Psoas muscle (tissue), 8 donors: ENCODE measurements around the gene MRAP. TPM values are rescaled to one million over a fixed set of nuclear protein-coding genes. Genes with fewer than 3 reads are reported as not detected.

Source experiments
- ATAC-seq, 4 donors: fragments of 200-7000 bp; cut with Tn5 transposase; one replicate each; pipeline ENCODE4 v1.9.1; 2020; ENCODE audit warnings: moderate library complexity in 3 of 4, mild to moderate bottlenecking in 2 of 4
- DNase-seq, 2 donors: peaks; one replicate each; pipeline ENCODE4 v3.0.0-alpha.2; 2020
- H3K27ac ChIP-seq: fragments of 200-600 bp; one replicate; pipeline ENCODE4 v1.8.0; 2022
- H3K27me3 ChIP-seq, 3 donors: fragments of 200-600 bp in 1 of 3; one replicate each; pipeline versions ENCODE4 v1.6.1 to v1.8.0; 2013 to 2022; ENCODE audit warnings: low read length in 2 of 3, mild to moderate bottlenecking in 2 of 3, moderate library complexity in 1 of 3; ENCODE audit not compliant: insufficient read depth in 3 of 3
- H3K36me3 ChIP-seq, 2 donors: fragments of 200-600 bp in 1 of 2; one replicate each; pipeline versions ENCODE4 v1.6.1 to v1.8.0; 2013 to 2022; ENCODE audit warnings: low read depth in 1 of 2, mild to moderate bottlenecking in 1 of 2, moderate library complexity in 1 of 2; ENCODE audit not compliant: insufficient read depth in 1 of 2
- H3K4me1 ChIP-seq: fragments of 200-600 bp; one replicate; pipeline ENCODE4 v1.8.0; 2022
- H3K4me3 ChIP-seq: fragments of 200-600 bp; one replicate; pipeline ENCODE4 v1.8.0; 2022; ENCODE audit warnings: mild to moderate bottlenecking
- H3K9me3 ChIP-seq: fragments of 200-600 bp; one replicate; pipeline ENCODE4 v1.8.0; 2022
- WGBS, 3 donors: extraction: QIAGEN DNeasy Blood & Tissue Kit; methylation state at CpG; one replicate each; pipeline versions ENCODE4 v1.1.6 to v1.1.7; 2013; 5-methylcytosine and 5-hydroxymethylcytosine counted together
- intact Hi-C, 2 donors: fragments of 100-400 bp; cut with DNase I; formaldehyde crosslinking; loops; one replicate each; pipeline versions ENCODE4 v1.11.0 to v1.14.2; 2022
- polyA plus RNA-seq, 3 donors: library from polyadenylated mRNA; stranded (reverse); fragments of 200-250 nt; gene quantifications; one replicate each; pipeline ENCODE4 v1.2.3, GENCODE V29; 2013
- total RNA-seq, 4 donors: library from RNA; stranded (reverse); fragmentation: NEBNext Ultra II Directional in 2 of 4; extraction: Animal tissue kit (Norgen Biotek cat#: 25700) in 2 of 4; gene quantifications; one replicate each; pipeline versions ENCODE4 v1.2.1 to v1.2.4, GENCODE V29; 2021 to 2023
- TF ChIP-seq, protein P1 (sequence below): fragments of 200-600 bp; IDR thresholded peaks from one replicate; pipeline ENCODE4 v1.8.0; 2022; ENCODE audit warnings: antibody characterized with exemption
- donor health status: healthy with polysubstance abuse.
- donor health status: DM: no; HTN: no; CAD: no; lungs with moderate emphysema.
- donor health status: Bipolar disorder and iron deficiency.
- donor health status: healthy.
- donor health status: DM: yes; HTN: yes; CAD: no.
- donor health status: DM: no; HTN: no; CAD: no.
- donor health status: DM: no; HTN: no; CAD: no.
- donor health status: DM: yes; HTN: yes; CAD: no.

The MRAP gene
- total and polyA plus RNA-seq, 7 donors: 0.16 to 3.1 (median 0.37) TPM; not detected in 2

DNA sequence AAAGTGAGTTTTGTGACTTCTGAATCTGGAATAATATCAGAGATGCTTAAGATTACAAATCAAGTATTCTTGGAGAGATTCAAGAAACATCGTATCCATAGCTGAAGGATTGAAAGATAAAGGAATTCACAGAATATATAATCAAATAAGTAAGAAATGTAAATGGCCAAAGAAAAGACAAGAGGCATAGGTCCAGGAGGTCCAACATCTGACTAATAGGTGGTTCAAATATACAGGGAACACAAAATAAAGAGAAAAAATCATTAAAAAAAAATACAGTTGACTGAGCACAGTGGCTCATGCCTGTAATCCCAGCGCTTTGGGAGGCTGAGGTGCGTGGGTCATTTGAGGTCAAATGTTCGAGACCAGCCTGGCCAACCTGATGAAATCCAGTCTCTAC, 13.2 kb upstream of the MRAP start:
- TF ChIP-seq, protein P1, sequence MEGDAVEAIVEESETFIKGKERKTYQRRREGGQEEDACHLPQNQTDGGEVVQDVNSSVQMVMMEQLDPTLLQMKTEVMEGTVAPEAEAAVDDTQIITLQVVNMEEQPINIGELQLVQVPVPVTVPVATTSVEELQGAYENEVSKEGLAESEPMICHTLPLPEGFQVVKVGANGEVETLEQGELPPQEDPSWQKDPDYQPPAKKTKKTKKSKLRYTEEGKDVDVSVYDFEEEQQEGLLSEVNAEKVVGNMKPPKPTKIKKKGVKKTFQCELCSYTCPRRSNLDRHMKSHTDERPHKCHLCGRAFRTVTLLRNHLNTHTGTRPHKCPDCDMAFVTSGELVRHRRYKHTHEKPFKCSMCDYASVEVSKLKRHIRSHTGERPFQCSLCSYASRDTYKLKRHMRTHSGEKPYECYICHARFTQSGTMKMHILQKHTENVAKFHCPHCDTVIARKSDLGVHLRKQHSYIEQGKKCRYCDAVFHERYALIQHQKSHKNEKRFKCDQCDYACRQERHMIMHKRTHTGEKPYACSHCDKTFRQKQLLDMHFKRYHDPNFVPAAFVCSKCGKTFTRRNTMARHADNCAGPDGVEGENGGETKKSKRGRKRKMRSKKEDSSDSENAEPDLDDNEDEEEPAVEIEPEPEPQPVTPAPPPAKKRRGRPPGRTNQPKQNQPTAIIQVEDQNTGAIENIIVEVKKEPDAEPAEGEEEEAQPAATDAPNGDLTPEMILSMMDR: no peak
- H3K4me1 ChIP-seq: no peaks in the 10 kb centered on the region
- intact Hi-C loops: no loop called here
- H3K27me3 ChIP-seq: no peaks in the 10 kb centered on the region
- H3K4me3 ChIP-seq: no peak overlapping the region
- DNase-seq (no peak), ATAC-seq (no peak)
- H3K9me3 ChIP-seq: no peaks in the 10 kb centered on the region
- WGBS, 3 donors: 94 to 98% (median 94%) methylated on average over 4 of the region's 4 CpGs
- H3K36me3 ChIP-seq: peaks cover 0 to 6% of the 10 kb centered on the region in 2 donors
- H3K27ac ChIP-seq: no peak overlapping the region

DNA sequence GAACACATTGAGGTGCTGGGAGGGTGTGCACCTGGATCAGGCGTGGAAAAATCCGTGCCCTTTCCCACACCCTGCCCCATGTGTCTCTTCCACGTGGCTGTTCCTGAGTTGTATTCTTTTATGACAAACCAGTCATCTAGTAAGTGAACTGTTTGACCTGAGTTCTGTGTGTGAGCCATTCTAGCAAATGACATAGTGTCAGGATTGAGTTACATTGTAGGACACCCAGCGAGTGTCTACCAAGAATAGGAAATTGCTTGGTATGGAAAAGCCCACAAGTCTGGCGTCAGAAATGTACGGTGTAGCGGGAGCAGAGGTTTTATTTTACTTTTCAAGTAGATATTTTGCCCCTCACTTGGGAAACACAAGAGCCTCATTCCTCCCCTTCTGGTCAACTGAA, 1.2 kb upstream of the MRAP start:
- H3K4me3 ChIP-seq: no peak overlapping the region
- no peaks in the 10 kb centered on the region for H3K27me3 ChIP-seq
- TF ChIP-seq, protein P1: no peak
- H3K36me3 ChIP-seq: peaks cover 0 to 7% of the 10 kb centered on the region in 2 donors
- 77 to 88% (median 85%) methylated on average over 7 of the region's 7 CpGs for WGBS, 3 donors
- intact Hi-C loops: no loop called here
- H3K9me3 ChIP-seq: no peaks in the 10 kb centered on the region
- H3K4me1 ChIP-seq: no peaks in the 10 kb centered on the region
- ATAC-seq: peak in 3 of 4 donors; percentile 21 to 66 (median 61)
- DNase-seq: no peak
- no peak overlapping the region for H3K27ac ChIP-seq

DNA sequence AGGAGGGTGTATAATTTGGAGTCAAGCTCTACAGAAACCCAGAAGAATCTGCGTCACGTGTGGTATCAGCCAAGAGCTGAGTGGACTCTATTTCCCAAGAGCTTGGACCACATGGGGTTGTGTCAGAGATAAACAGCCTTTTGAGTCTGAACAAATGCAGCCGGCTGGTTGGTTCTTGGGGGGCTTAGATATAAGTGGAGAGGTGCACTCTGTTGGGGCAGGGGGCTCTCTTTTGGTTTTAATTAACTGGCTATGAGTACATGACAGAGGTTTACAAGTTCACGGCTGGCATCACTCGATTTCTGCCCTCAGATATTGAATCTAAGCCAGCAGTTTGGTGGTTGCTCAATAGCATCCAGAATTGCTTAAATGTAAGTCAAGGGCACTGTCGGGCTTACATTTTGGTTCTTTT, 501 bp upstream of the MRAP start:
- Histone ChIP-seq H3K36me3 (peaks cover 0 to 7% of the 10 kb centered on the region in 2 donors), H3K27me3 (no peaks in the 10 kb centered on the region), H3K9me3 (no peaks in the 10 kb centered on the region), H3K4me1 (no peaks in the 10 kb centered on the region), H3K4me3 (no peak overlapping the region), H3K27ac (no peak overlapping the region)
- intact Hi-C loops: no loop called here
- TF ChIP-seq, protein P1: no peak
- DNase-seq (no peak), ATAC-seq (peak in 3 of 4 donors; percentile 31 to 43 (median 37))
- 77 to 90% (median 86%) methylated on average over 6 of the region's 6 CpGs for WGBS, 3 donors

DNA sequence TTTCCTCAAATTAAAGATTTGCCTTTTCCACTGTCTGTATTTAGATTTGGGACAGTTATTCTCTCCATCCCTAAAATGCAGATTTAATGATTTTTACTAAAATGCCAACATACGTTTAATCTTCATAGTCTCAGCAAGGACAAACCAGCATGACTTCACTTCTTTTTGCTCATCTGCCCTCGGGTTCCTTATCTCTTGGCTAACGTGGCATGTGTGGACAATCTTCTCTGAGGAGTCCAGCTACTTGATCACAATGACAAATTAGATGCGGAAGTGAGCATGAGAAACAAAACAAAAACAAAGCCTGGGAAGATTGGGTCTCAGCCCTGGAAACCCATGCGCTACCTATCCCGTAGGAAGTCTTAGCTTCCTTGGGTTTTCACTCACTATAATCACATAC, 1.0 kb downstream of the MRAP start:
- DNase-seq (no peak), ATAC-seq (no peak)
- H3K4me3 ChIP-seq: no peak overlapping the region
- no peaks in the 10 kb centered on the region for H3K9me3 ChIP-seq
- intact Hi-C loops: no loop called here
- H3K27me3 ChIP-seq: no peaks in the 10 kb centered on the region
- peaks cover 0 to 7% of the 10 kb centered on the region in 2 donors for H3K36me3 ChIP-seq
- H3K27ac ChIP-seq: no peak overlapping the region
- TF ChIP-seq, protein P1: no peak
- WGBS, 3 donors: 88 to 90% (median 90%) methylated on average over 6 of the region's 6 CpGs
- no peaks in the 10 kb centered on the region for H3K4me1 ChIP-seq

DNA sequence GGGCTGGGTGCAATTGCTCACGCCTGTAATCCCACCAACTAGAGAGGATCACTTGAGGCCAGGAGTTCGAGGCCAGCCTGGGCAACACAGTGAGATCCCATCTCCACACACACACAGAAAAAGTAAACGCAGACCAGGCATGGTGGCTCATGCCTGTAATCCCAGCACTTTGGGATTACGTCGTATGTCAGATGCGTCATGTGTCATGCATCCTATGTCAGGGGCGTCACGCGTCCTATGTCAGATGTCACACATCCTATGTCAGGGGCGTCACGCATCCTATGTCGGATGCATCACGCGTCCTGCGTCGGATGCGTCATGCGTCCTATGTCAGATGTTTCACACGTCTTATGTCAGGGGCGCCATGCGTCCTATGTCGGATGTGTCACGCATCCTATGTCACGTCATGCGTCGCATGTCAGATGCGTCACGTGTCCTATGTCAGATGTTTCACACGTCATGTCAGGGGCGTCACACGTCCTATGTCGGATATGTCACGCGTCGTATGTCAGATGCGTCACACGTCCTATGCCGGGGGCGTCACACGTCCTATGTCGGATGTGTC, 1.5 kb downstream of the MRAP start:
- no peaks in the 10 kb centered on the region for H3K27me3 ChIP-seq
- no peak overlapping the region for H3K27ac ChIP-seq
- ATAC-seq: no peak
- H3K9me3 ChIP-seq: no peaks in the 10 kb centered on the region
- peaks cover 0 to 7% of the 10 kb centered on the region in 2 donors for H3K36me3 ChIP-seq
- TF ChIP-seq, protein P1: no peak
- no peak overlapping the region for H3K4me3 ChIP-seq
- 91 to 95% (median 91%) methylated on average over 41 of the region's 41 CpGs for WGBS, 3 donors
- DNase-seq: no peak
- intact Hi-C loops: no loop called here
- H3K4me1 ChIP-seq: no peaks in the 10 kb centered on the region
